ENCODE results near the gene GTPBP2. TPM values are rescaled to one million over a fixed set of nuclear protein-coding genes. Genes with fewer than 3 reads are reported as not detected.

The GTPBP2 gene
- total RNA-seq, 1 experiment from 2014 or later: 76.4 TPM

GRCh38 chr6:43674921-43675320 is 45.9 kb upstream of the GTPBP2 start:
- CTCF ChIA-PET: no interaction called here
- Mint-ChIP-seq H3K4me3 (no peak overlapping the region), H3K27me3 (ENCODE audit: low read depth) (no peaks in the 10 kb centered on the region), H3K27ac (no peak overlapping the region), H3K9me3 (no peaks in the 10 kb centered on the region), H3K36me3 (peaks cover 63% of the 10 kb centered on the region), H3K4me1 (peaks cover 6% of the 10 kb centered on the region)
- TF ChIP-seq MLX (CRISPR knock-in tag; IDR thresholded peaks at IDR 0.05) (no peak), ATF6 (CRISPR knock-in tag; IDR thresholded peaks at IDR 0.05) (no peak), ZSCAN18 (CRISPR knock-in tag; IDR thresholded peaks at IDR 0.05) (no peak), MAX (CRISPR knock-in tag; IDR thresholded peaks at IDR 0.05) (no peak), PREB (CRISPR knock-in tag; IDR thresholded peaks at IDR 0.05; ENCODE audit: borderline replicate concordance) (no peak), HMGA2 (CRISPR knock-in tag; IDR thresholded peaks at IDR 0.05) (no peak), SOX15 (CRISPR knock-in tag; IDR thresholded peaks at IDR 0.05) (no peak), ATF3 (CRISPR knock-in tag; conservative IDR thresholded peaks at IDR 0.05) (no peak), NR1H2 (CRISPR knock-in tag; IDR thresholded peaks at IDR 0.05) (no peak), ESRRA (CRISPR knock-in tag; IDR thresholded peaks at IDR 0.05; ENCODE audit: borderline replicate concordance) (no peak), JUN (CRISPR knock-in tag; IDR thresholded peaks at IDR 0.05) (no peak), ATF1 (CRISPR knock-in tag; IDR thresholded peaks at IDR 0.05) (no peak), ARID4B (CRISPR knock-in tag; IDR thresholded peaks at IDR 0.05; ENCODE audit: borderline replicate concordance) (no peak), GRHL2 (CRISPR knock-in tag; IDR thresholded peaks at IDR 0.05; ENCODE audit: insufficient replicate concordance, severe bottlenecking) (no peak), KAT7 (CRISPR knock-in tag; IDR thresholded peaks at IDR 0.05; ENCODE audit: borderline replicate concordance) (no peak), ZNF263 (CRISPR knock-in tag; IDR thresholded peaks at IDR 0.05; ENCODE audit: low read depth) (no peak), ZNF396 (CRISPR knock-in tag; IDR thresholded peaks at IDR 0.05; ENCODE audit: borderline replicate concordance) (no peak), MXD4 (CRISPR knock-in tag; IDR thresholded peaks at IDR 0.05; ENCODE audit: borderline replicate concordance) (no peak)
- no peak for DNase-seq (ENCODE audit: low spot score)
- POLR2A ChIA-PET: no interaction called here
- ATAC-seq: no peak
